Activated CD8-positive, alpha-beta T cell treated with anti-CD3 and anti-CD28 coated beads for 36 hours (primary cell): Measurements from ENCODE around the gene PLAU. TPM values are rescaled to one million over a fixed set of nuclear protein-coding genes. Genes with fewer than 3 reads are reported as not detected.

ENCODE experiments used
- ATAC-seq: fragments of 200-7000 bp; cut with Tn5 transposase; one replicate; pipeline ENCODE4 v1.10.0; 2021; ENCODE audit warnings: mild to moderate bottlenecking, moderate library complexity
- CTCF ChIA-PET: fragments of 350-600 bp; sonication (Branson Sonifier 250); formaldehyde crosslinking; loops from one replicate; lab custom pipeline; 2021; ENCODE audit warnings: antibody characterized with exemption; lab: Charles Lee
- POLR2A ChIA-PET: fragments of 350-600 bp; sonication (Branson Sonifier 250); formaldehyde crosslinking; loops from one replicate; lab custom pipeline; 2021; ENCODE audit warnings: antibody characterized with exemption; lab: Charles Lee
- DNase-seq: peaks from one replicate; pipeline ENCODE4 v3.0.0-alpha.2; 2020
- H3K27ac Mint-ChIP-seq: one replicate; pipeline ENCODE4 v1.8.0; 2021; ENCODE audit warnings: mild to moderate bottlenecking, mixed read lengths
- H3K27me3 Mint-ChIP-seq: one replicate; pipeline ENCODE4 v1.8.0; 2021; ENCODE audit warnings: mixed read lengths
- H3K36me3 Mint-ChIP-seq: one replicate; pipeline ENCODE4 v1.8.0; 2021; ENCODE audit warnings: low read depth, mixed read lengths
- H3K4me1 Mint-ChIP-seq: one replicate; pipeline ENCODE4 v1.8.0; 2021; ENCODE audit warnings: low read depth, mixed read lengths
- H3K4me3 Mint-ChIP-seq: one replicate; pipeline ENCODE4 v1.8.0; 2021; ENCODE audit warnings: mild to moderate bottlenecking, moderate library complexity, mixed read lengths
- H3K9me3 Mint-ChIP-seq: one replicate; pipeline ENCODE4 v1.8.0; 2021; ENCODE audit warnings: mixed read lengths
- CTCF ChIP-seq: fragments of 200-600 bp; IDR thresholded peaks from one replicate; pipeline ENCODE4 v1.8.0; 2022; ENCODE audit warnings: antibody characterized with exemption, mild to moderate bottlenecking
- intact Hi-C: fragments of 100-400 bp; cut with micrococcal nuclease; formaldehyde crosslinking; loops from one replicate; pipeline ENCODE4 v1.10.0; 2022
- total RNA-seq, 2 experiments: library from RNA; stranded (reverse); gene quantifications; one replicate each; pipeline ENCODE4 v1.2.3, GENCODE V29; 2021

Gene PLAU
- total RNA-seq, 2 experiments from 2014 or later: 0.41 to 0.47 TPM

GRCh38 chr10:73879296-73880173 is 31.4 kb upstream of the PLAU start:
- no peak overlapping the region for H3K4me3 Mint-ChIP-seq
- peak; percentile 98 for DNase-seq
- POLR2A ChIA-PET: interaction anchor here (0.6 to 2.0 kb wide), 14 partner anchors 15 to 228 kb away, joined by 3 to 7 read pairs (median 4); no protein-coding TSS in a partner anchor
- intact Hi-C loops: loop anchor here (1.0 kb wide), 1 partner anchor 30 kb away; no protein-coding TSS in a partner anchor
- ATAC-seq: peak; percentile 89
- no peaks in the 10 kb centered on the region for H3K36me3 Mint-ChIP-seq
- peak overlapping the region; percentile 43 for H3K27ac Mint-ChIP-seq
- peak; percentile 89 for TF ChIP-seq CTCF
- CTCF ChIA-PET: interaction anchor here (0.6 to 9.5 kb wide), 55 partner anchors 9 to 1176 kb away, joined by 3 to 430 read pairs (median 6); partner anchors contain the start of genes CHCHD1 and PLAU
- H3K9me3 Mint-ChIP-seq: no peaks in the 10 kb centered on the region
- H3K4me1 Mint-ChIP-seq: peaks cover 39% of the 10 kb centered on the region
- no peaks in the 10 kb centered on the region for H3K27me3 Mint-ChIP-seq

- no peaks in the 10 kb centered on the region for H3K9me3 Mint-ChIP-seq
- no peak overlapping the region for H3K27ac Mint-ChIP-seq
- intact Hi-C loops: no loop called here
- CTCF ChIA-PET: interaction anchor here (0.7 to 9.5 kb wide), 13 partner anchors 9 to 199 kb away, joined by 3 to 430 read pairs (median 14); no protein-coding TSS in a partner anchor
- no peaks in the 10 kb centered on the region for H3K27me3 Mint-ChIP-seq
- H3K4me3 Mint-ChIP-seq: no peak overlapping the region
- no peak for ATAC-seq
- no peak for DNase-seq
- no peak for TF ChIP-seq CTCF
- H3K4me1 Mint-ChIP-seq: peaks cover 28% of the 10 kb centered on the region
- POLR2A ChIA-PET: interaction anchor here (0.7 to 1.7 kb wide), 3 partner anchors 12 to 33 kb away, joined by 3 to 5 read pairs (median 3); no protein-coding TSS in a partner anchor
- no peaks in the 10 kb centered on the region for H3K36me3 Mint-ChIP-seq
These were observed 29.6 kb upstream of the PLAU start for GRCh38 chr10:73881221-73881919.

- Mint-ChIP-seq H3K9me3 (no peaks in the 10 kb centered on the region), H3K4me1 (peaks cover 11% of the 10 kb centered on the region), H3K27ac (no peak overlapping the region), H3K27me3 (no peaks in the 10 kb centered on the region), H3K4me3 (no peak overlapping the region), H3K36me3 (no peaks in the 10 kb centered on the region)
- no peak for ATAC-seq
- intact Hi-C loops: no loop called here
- TF ChIP-seq CTCF: no peak
- no peak for DNase-seq
- ChIA-PET POLR2A (no interaction called here), CTCF (interaction anchor here (1.3 to 6.4 kb wide), 2 partner anchors 57 to 219 kb away, joined by 5 to 126 read pairs; no protein-coding TSS in a partner anchor)
These were observed 26.9 kb upstream of the PLAU start for GRCh38 chr10:73884017-73884416.

GRCh38 chr10:73886085-73886529 is 24.8 kb upstream of the PLAU start:
- POLR2A ChIA-PET: interaction anchor here (0.8 to 1.0 kb wide), 2 partner anchors 30 to 72 kb away, joined by 3 to 4 read pairs; no protein-coding TSS in a partner anchor
- DNase-seq: peak; percentile 72
- H3K4me3 Mint-ChIP-seq: no peak overlapping the region
- H3K9me3 Mint-ChIP-seq: no peaks in the 10 kb centered on the region
- ATAC-seq: peak; percentile 96
- H3K4me1 Mint-ChIP-seq: peaks cover 2% of the 10 kb centered on the region
- intact Hi-C loops: loop anchor here (2.0 to 5.0 kb wide), 3 partner anchors 55 to 216 kb away; no protein-coding TSS in a partner anchor
- TF ChIP-seq CTCF: peak; percentile 92
- no peaks in the 10 kb centered on the region for H3K27me3 Mint-ChIP-seq
- CTCF ChIA-PET: interaction anchor here (0.6 to 19.1 kb wide), 58 partner anchors 9 to 327 kb away, joined by 3 to 466 read pairs (median 5); partner anchors contain the start of gene PLAU
- no peak overlapping the region for H3K27ac Mint-ChIP-seq
- no peaks in the 10 kb centered on the region for H3K36me3 Mint-ChIP-seq
